WERI-Rb-1 (cell line): Measurements from ENCODE around the gene RBM33.

Source experiments
- DNase-seq: peaks from one replicate; pipeline ENCODE4 v3.0.0-alpha.2; 2020
- H3K27ac ChIP-seq: fragments of 250-450 bp; sonication (Bioruptor Pico); 2 replicates; pipeline ENCODE4 v1.5.1; 2020; ENCODE audit warnings: mild to moderate bottlenecking, moderate library complexity
- H3K27me3 ChIP-seq: fragments of 250-450 bp; sonication (Bioruptor Pico); 2 replicates; pipeline ENCODE4 v1.5.1; 2021; ENCODE audit warnings: mild to moderate bottlenecking, low read depth, moderate library complexity; ENCODE audit not compliant: insufficient read depth, severe bottlenecking
- H3K36me3 ChIP-seq: fragments of 250-450 bp; sonication (Bioruptor Pico); 2 replicates; pipeline ENCODE4 v1.5.1; 2020; ENCODE audit warnings: mild to moderate bottlenecking, moderate library complexity
- H3K4me3 ChIP-seq: 2 replicates; pipeline ENCODE4 v1.5.1; 2011; ENCODE audit warnings: low read depth, mild to moderate bottlenecking, control low read depth, low read length
- H3K9me3 ChIP-seq: fragments of 250-450 bp; sonication (Bioruptor Pico); 2 replicates; pipeline ENCODE4 v1.5.1; 2021; ENCODE audit warnings: mild to moderate bottlenecking, moderate library complexity; ENCODE audit not compliant: severe bottlenecking
- TF ChIP-seq, protein P1 (sequence below): IDR thresholded peaks from 2 replicates; pipeline ENCODE4 v1.5.1; 2011; ENCODE audit warnings: low read depth, mild to moderate bottlenecking, control low read depth, inconsistent platforms, low read length

RBM33 gene

DNA sequence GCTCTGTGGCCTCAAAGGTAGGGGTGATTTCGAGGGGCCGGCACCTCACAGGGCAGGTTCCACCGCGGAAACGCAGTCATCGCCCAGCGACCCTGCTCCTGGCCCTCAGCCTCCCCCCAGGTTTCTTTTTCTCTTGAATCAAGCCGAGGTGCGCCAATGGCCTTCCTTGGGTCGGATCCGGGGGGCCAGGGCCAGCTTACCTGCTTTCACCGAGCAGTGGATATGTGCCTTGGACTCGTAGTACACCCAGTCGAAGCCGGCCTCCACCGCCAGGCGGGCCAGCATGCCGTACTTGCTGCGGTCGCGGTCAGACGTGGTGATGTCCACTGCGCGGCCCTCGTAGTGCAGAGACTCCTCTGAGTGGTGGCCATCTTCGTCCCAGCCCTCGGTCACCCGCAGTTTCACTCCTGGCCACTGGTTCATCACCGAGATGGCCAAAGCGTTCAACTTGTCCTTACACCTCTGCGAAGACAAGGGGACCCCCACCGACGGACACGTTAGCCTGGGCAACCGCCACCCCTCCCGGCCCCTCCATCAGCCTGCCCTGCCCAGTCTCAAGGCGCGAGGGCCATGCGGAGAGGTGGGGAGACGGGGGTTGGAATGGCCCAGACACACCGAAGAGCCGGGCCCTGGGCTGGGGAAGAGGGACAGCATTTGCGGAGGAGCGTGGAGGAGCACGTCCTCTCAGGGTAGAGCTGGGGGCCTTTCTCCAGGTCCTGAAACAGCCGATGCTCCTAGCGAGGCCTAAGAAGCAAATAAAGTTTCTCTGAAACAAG is 161.8 kb downstream of the RBM33 start:
- Histone ChIP-seq H3K4me3 (no peak overlapping the region), H3K27me3 (peaks cover 90% of the 10 kb centered on the region), H3K27ac (no peak overlapping the region), H3K9me3 (no peaks in the 10 kb centered on the region), H3K36me3 (no peaks in the 10 kb centered on the region)
- DNase-seq: no peak
- TF ChIP-seq, protein P1, sequence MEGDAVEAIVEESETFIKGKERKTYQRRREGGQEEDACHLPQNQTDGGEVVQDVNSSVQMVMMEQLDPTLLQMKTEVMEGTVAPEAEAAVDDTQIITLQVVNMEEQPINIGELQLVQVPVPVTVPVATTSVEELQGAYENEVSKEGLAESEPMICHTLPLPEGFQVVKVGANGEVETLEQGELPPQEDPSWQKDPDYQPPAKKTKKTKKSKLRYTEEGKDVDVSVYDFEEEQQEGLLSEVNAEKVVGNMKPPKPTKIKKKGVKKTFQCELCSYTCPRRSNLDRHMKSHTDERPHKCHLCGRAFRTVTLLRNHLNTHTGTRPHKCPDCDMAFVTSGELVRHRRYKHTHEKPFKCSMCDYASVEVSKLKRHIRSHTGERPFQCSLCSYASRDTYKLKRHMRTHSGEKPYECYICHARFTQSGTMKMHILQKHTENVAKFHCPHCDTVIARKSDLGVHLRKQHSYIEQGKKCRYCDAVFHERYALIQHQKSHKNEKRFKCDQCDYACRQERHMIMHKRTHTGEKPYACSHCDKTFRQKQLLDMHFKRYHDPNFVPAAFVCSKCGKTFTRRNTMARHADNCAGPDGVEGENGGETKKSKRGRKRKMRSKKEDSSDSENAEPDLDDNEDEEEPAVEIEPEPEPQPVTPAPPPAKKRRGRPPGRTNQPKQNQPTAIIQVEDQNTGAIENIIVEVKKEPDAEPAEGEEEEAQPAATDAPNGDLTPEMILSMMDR: no peak

DNA sequence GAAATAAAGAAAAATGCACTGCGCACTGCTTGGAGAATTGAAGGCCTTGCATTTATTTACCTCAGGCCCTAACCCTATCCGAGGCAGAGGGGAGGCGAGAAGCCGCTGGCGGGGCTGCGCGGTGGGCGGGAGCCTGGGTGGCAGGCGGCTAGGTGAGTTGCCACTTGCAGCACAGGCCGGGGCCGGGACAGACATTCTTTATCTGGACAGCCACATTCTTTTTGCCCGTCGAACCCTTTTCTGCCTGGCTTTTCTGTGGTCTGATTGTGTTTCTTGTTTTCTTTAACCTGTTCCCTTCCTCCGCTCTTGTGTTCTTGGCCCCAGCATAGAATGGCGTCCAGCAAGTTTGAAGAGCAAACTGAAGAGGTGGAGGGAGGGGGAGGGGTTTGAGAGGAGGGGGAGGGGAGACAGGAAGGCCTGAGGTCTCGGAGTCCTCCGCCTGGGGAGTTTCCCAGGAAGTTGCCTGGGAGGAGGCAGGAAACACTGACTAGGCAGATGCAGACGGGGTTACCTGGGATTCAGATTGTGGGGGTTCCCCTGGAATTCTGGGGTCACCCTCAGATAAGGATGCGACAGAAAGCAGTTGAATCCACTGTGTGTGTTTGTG is 162.7 kb downstream of the RBM33 start:
- Histone ChIP-seq H3K4me3 (no peak overlapping the region), H3K27ac (no peak overlapping the region), H3K36me3 (no peaks in the 10 kb centered on the region), H3K9me3 (no peaks in the 10 kb centered on the region), H3K27me3 (peaks cover 90% of the 10 kb centered on the region)
- no peak for DNase-seq
- TF ChIP-seq, protein P1: no peak

DNA sequence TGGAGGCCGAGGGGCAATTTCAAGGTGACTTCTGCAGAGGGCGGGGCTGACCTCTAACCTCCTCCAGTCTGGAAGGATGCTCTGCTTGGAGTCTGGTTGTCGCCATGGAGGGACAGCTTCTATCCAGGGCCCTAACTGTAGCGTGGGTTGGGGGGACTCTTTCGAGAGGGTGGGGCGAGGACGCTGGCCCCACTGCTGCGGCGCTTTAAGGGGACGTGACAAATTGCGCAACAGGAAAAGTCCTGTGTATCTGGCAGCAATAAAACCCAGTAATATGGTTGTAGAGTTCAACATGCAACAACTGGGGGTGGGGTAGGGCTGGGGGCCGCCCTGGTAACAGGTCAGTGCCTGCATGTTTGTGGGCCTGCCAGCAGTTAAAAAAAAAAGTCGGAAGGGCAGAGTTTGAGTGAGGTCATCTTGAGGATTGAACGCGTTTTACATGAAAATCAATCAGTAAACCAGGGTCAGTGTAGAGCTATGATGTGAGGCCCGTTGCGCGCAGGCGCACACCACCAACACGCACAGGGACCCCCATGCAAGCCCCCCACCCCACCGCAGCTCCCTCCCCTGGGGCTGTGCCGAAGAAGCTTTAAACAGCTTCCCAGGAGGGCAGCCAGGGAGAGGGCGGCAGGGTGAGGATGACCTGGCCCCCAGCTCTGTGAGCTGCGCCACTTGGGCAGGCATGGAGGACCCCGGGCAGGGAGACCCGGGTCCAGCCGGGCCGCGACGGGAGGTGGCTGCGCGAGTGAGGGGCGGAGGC is 163.5 kb downstream of the RBM33 start:
- Histone ChIP-seq H3K9me3 (no peaks in the 10 kb centered on the region), H3K27me3 (peaks cover 94% of the 10 kb centered on the region), H3K27ac (no peak overlapping the region), H3K4me3 (no peak overlapping the region), H3K36me3 (no peaks in the 10 kb centered on the region)
- TF ChIP-seq, protein P1: no peak
- DNase-seq: no peak

DNA sequence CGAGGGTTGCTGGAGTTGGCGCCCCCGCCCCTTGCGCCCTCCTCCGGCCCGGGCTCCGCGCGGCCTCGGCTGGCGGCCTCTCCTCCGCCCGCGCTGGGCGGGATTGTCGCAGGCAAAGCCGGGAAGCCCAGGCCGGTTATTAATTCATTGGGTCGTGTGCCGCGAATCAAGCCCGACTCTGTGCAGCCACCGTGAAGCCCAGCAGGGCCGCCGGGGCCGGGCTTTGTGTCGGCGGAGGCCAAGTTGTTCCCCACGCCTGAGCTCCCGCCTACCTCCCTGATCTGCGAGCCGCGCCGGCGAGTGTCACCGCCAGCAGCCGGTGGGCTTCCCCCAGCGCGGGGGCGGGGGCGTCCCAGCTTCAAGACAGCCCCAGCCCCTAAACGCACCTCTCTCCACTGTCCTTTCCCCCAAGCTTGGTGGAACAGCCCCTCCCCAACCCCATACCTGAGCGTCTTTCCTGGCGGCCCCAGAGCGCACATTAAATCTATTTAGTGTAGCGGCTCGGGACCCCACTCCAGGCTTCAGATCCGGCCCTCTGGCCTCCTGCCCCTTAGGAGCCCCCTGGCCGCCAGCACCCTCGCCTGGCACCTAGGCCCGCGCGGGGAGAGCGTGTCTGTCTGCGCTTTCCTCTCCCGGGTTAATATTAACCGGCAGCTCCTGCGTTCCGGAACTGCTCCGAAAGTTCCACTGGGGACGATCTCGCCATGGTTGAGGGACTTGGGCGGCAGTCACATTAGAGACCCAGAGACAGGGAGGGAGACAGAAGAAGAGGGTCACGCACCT is 164.3 kb downstream of the RBM33 start:
- Histone ChIP-seq H3K4me3 (peak overlapping the region; percentile 23), H3K36me3 (no peaks in the 10 kb centered on the region), H3K9me3 (no peaks in the 10 kb centered on the region), H3K27me3 (peaks cover 94% of the 10 kb centered on the region), H3K27ac (no peak overlapping the region)
- TF ChIP-seq, protein P1: no peak
- DNase-seq: no peak

DNA sequence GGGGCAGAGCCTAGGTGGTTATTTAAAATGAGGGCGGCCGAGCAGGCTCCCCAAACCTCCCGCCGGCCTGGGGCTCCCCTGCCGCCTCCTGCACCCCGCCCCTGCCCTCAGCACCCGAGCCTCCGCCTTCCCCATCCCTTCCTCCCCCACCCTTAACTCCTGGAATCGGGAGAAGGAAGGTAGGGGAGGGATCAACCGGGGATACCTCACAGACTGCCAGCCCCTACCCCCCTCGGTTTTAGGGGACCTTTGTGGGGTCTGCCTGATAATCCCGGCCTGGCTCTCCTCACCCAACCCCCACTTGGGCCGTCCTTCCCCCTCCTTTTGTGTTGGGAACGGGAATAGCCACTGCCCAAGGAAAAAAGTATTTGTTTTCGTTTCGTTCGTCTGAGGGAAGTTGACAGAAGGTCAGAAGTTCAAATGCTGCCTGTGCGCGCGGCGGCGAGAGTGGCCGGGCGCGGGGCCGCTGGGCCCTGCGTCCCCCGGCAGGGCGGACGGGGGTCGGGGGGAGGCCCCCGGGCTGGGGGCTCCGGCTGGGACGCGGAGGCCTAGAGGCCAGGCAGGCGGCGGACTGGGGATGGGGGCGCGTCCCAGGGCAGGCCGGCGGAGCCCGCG is 165.0 kb downstream of the RBM33 start:
- no peak for DNase-seq
- H3K9me3 ChIP-seq: no peaks in the 10 kb centered on the region
- H3K27ac ChIP-seq: no peak overlapping the region
- TF ChIP-seq, protein P1: no peak
- H3K4me3 ChIP-seq: no peak overlapping the region
- no peaks in the 10 kb centered on the region for H3K36me3 ChIP-seq
- peaks cover 94% of the 10 kb centered on the region for H3K27me3 ChIP-seq
